SKM-1 (cell line): ENCODE results near the gene REXO5.
"Not testable (repeated sequence)": the region's sequence is repeated elsewhere in the genome, so short reads cannot be mapped to it uniquely, and the experiment has no call there.

Experiments
- DNase-seq: peaks from one replicate; lab custom pipeline; 2025; ENCODE audit not compliant: unreplicated experiment; lab: John Stamatoyannopoulos, UW

Gene REXO5

GRCh38 chr16:20806168-20807050 is at the start of gene REXO5, which contains the start of gene ERI2:
REXO5 (plus strand) TSS chr16:20806527; CDS start chr16:20806954, 427 bp downstream.
ERI2 (minus strand) TSS chr16:20806472; CDS start chr16:20806430, 42 bp downstream.
- peak; percentile 62 for DNase-seq

GRCh38 chr16:20760346-20760745 is 46.0 kb upstream of the REXO5 start:
- no peak for DNase-seq

GRCh38 chr16:20761175-20761574 is 45.2 kb upstream of the REXO5 start:
- DNase-seq, result no peak

DNA sequence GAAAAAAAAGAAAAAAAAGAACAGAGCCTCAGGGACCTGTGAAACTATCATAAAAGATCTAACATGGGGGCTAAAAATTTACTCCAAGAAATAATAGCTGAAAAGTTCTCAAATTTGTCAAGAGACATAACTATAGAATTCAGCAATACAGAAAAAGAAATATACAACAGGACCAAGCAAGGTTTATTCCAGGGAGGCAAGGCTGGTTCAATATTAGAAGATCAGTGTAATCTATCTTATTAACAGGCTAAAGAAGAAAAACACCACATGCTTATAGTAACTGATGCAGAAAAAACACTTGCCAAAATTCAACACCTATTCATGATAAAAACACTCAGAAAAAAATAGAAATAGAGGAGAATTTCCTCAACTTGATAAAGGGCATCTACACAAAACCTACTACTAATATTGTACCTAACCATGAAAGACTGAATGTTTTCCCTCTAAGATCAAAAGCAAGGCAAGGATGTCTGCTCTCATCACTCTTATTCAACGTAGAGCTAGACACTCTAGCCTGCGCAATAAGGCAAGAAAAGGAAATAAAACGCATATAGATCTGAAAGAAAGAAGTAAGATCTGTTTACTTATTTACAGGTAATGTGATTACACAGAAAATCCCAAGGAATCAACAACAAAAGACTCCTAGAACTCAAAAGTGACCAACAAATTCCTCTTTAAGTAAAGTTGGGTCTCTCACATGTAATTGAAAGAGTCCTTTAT is 43.8 kb upstream of the REXO5 start:
- DNase-seq, result no peak

DNA sequence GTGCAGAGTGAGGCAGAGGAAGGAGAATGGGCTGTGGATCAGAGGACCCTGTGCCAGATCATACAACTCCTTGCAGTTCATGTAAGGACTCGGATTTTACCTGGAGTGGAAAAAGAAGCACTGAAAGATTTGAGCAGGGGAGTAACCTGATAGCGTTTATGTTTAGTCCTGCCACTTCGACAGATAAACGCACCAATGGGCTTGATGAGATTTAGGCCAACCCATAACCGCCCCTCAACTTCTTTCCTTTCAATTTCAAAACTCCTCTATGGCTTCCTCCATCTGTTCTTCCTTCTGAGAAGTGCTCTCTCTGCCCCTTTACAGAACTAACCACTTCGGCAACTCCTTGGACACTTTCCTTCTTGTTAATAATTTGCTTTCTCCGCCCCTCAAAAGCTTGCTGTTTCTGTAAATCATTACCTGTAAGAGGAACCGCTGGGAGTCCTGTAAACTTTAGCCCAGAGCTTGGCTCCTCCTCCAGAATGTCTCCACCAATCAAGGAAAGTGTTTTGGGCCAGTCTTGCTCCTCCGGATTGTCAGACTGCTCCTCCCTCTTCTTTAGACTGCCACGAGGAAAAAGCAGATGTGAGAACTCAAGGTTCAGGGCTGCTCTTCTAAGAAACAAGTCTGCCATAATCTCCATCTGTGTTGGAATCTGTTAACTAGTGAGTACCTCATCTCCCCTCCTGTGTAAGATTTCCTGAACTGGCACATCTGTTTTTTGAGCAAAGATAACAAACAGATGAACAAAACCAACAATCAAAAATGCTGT is 42.7 kb upstream of the REXO5 start, which contains the start of gene ACSM3:
TSS of gene ACSM3 (plus strand) at position 554 of the 772 bp plus-strand sequence. CDS start 6,021 bp downstream, outside the sequence.
- no peak for DNase-seq

GRCh38 chr16:20764448-20764847 is 41.9 kb upstream of the REXO5 start:
- DNase-seq, result not testable (repeated sequence)

- no peak for DNase-seq
Measured at GRCh38 chr16:20765732-20766131, 40.6 kb upstream of the REXO5 start.

GRCh38 chr16:20766294-20766693 is 40.0 kb upstream of the REXO5 start:
- DNase-seq, result no peak

DNA sequence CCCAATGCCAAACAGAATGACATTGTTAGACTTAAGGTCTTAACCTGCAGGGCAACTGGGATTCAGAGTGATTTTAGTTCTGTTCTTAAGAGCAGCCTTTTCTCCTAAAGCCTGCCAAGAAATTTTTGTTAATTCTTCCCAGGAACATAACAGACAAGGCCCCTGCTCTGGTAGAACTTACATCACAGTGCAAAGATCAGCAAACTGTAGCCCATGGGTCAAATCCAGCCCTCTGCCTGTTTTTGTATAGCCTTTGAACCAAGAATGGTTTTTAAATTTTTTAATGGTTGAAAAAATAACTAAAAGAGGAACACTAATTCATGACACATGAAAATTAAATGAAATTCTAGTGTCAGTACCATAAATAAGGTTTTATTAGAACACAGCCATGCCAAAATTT is 38.8 kb upstream of the REXO5 start:
- no peak for DNase-seq

- no peak for DNase-seq
Measured at GRCh38 chr16:20768121-20768520, 38.2 kb upstream of the REXO5 start.

GRCh38 chr16:20768818-20769217 is 37.5 kb upstream of the REXO5 start:
- DNase-seq, result no peak

GRCh38 chr16:20773679-20774078 is 32.6 kb upstream of the REXO5 start:
- no peak for DNase-seq

DNA sequence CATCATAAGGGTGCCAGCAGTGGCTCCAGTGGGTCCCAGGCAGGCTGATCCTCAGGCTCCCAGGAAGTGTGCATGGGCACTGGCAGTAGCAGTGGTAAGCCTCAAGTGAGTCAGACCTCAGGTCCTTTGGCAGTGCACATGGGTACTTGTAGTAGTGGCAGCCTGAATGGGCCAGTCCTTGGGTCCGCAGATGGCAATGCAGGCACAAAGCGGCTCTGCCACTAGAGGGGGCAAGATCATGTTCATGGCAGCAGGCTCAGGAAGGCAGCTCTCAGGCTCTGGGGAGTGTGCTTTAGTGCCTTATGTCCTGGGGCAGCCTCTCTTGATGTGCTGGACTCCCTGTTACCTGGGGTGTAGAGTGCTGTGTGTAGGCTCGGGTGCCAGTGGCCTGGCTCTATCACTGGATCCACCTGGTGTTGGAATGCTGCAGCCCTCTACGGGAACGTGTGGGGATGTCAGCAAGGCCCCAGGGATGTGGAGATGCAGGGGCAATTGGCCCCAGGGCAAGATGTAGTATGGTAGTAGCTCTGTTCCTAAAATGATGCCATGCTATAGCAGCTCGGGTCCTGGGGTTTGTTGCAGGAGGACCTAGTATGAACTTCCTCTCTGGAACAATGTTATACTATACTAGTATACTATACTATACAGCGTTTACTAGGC is 31.5 kb upstream of the REXO5 start:
- DNase-seq, result peak; percentile 18

DNA sequence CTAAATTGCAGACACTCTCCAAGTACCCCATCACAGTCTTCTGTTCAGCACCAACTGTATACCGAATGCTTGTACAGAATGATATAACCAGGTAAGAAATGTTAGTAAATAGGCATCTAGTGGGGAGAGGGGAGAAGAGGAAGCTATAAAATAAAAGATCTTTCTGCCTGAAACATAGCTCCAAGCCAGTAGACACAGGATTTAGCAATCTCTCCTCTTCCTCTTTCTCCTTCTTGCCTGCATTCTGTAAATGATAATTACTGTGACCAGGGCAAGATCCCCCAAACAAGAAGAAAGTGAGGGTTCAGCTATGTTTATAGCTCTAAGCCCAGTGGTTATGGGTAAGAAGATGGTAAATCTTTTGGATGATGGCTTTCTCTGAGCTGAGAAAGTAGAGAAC is 24.6 kb upstream of the REXO5 start:
- DNase-seq, result peak; percentile 71

- no peak for DNase-seq
Measured at GRCh38 chr16:20782470-20782869, 23.9 kb upstream of the REXO5 start.

GRCh38 chr16:20784204-20784603 is 22.1 kb upstream of the REXO5 start:
- DNase-seq, result no peak

- DNase-seq, result no peak
Measured at GRCh38 chr16:20789130-20789529, 17.2 kb upstream of the REXO5 start.

- DNase-seq, result no peak
Measured at GRCh38 chr16:20791923-20792612, 14.3 kb upstream of the REXO5 start.

- DNase-seq, result no peak
Measured at GRCh38 chr16:20798364-20798763, 8.0 kb upstream of the REXO5 start.

DNA sequence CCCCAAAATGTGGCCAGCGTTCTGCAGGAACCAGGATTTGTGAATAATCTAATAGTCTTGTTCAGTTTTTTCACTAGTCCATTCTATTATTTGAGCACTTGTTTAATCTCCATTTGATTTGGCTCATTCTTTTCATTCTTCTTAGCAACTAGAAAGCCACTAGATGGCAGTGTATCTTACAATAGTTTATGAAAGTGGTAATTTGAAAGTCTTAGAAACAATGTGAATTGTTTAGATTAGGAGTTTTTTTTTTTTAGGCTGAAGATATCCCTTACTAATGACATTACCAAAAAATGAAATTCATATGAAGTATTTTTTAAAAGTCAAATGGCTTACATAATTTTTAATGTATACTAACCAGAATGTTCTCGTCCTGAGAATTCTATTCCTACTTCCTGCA is 6.7 kb upstream of the REXO5 start:
- DNase-seq, result peak; percentile 33
